IPS DF 4.7 (cell line): ENCODE measurements around the gene RFX4.
"Not testable (repeated sequence)": the region's sequence is repeated elsewhere in the genome, so short reads cannot be mapped to it uniquely, and the experiment has no call there.

ENCODE experiments used
- DNase-seq: peaks from one replicate; pipeline ENCODE4 v3.0.0-alpha.2; 2013; ENCODE audit warnings: low spot score; ENCODE audit errors: extremely low read depth

RFX4 gene

GRCh38 chr12:106726603-106727202, 143.9 kb downstream of the RFX4 start:
- not testable (repeated sequence) for DNase-seq

- DNase-seq: no peak
Measured at GRCh38 chr12:106729611-106730010, 146.8 kb downstream of the RFX4 start.

- DNase-seq: no peak
Measured at GRCh38 chr12:106732890-106733289, 150.1 kb downstream of the RFX4 start.

- no peak for DNase-seq
Measured at GRCh38 chr12:106733660-106734059, 150.9 kb downstream of the RFX4 start.

- no peak for DNase-seq
Measured at GRCh38 chr12:106736051-106736957, 153.5 kb downstream of the RFX4 start.

- DNase-seq: no peak
Measured at GRCh38 chr12:106739318-106739717, 156.5 kb downstream of the RFX4 start.

- no peak for DNase-seq
Measured at GRCh38 chr12:106739815-106740530, 157.2 kb downstream of the RFX4 start.

GRCh38 chr12:106740818-106741217, 158.0 kb downstream of the RFX4 start:
- DNase-seq: no peak

- no peak for DNase-seq
Measured at GRCh38 chr12:106741247-106741646, 158.4 kb downstream of the RFX4 start.

GRCh38 chr12:106743270-106743988, 160.6 kb downstream of the RFX4 start:
- DNase-seq: no peak

GRCh38 chr12:106744600-106744999, 161.8 kb downstream of the RFX4 start:
- no peak for DNase-seq

GRCh38 chr12:106745181-106745745, 162.5 kb downstream of the RFX4 start:
- DNase-seq: no peak

GRCh38 chr12:106747973-106748436, 165.2 kb downstream of the RFX4 start:
- DNase-seq: no peak

- DNase-seq: no peak
Measured at GRCh38 chr12:106750524-106750923, 167.7 kb downstream of the RFX4 start.

- no peak for DNase-seq
Measured at GRCh38 chr12:106753526-106753925, 170.7 kb downstream of the RFX4 start.

- no peak for DNase-seq
Measured at GRCh38 chr12:106754331-106754730, 171.5 kb downstream of the RFX4 start.

GRCh38 chr12:106757623-106758348, 175.0 kb downstream of the RFX4 start:
- DNase-seq: no peak

GRCh38 chr12:106758349-106759110, 175.7 kb downstream of the RFX4 start:
- DNase-seq: no peak

- DNase-seq: no peak
Measured at GRCh38 chr12:106759526-106760183, 176.9 kb downstream of the RFX4 start.
